CD4-positive, alpha-beta memory T cell (primary cell): ENCODE measurements around the gene DAPK3. TPM values are rescaled to one million over a fixed set of nuclear protein-coding genes. Genes with fewer than 3 reads are reported as not detected.
A peak's percentile ranks its signal among the peaks of the same experiment; 100 is the strongest.

Experiments used
- CTCF ChIA-PET: fragments of 350-600 bp; sonication (Branson Sonifier 250); formaldehyde crosslinking; loops from one replicate; lab custom pipeline; 2021; ENCODE audit warnings: inconsistent platforms; ENCODE audit not compliant: partially characterized antibody; lab: Charles Lee
- POLR2A ChIA-PET: fragments of 350-600 bp; sonication (Branson Sonifier 250); formaldehyde crosslinking; loops from one replicate; lab custom pipeline; 2021; ENCODE audit not compliant: partially characterized antibody; lab: Charles Lee
- DNase-seq, 5 donors: peaks; one replicate each; pipeline versions ENCODE4 v3.0.0 to v3.0.0-alpha.2; 2020 to 2022; ENCODE audit warnings: mixed read lengths in 1 of 5
- H3K27ac ChIP-seq: one replicate; pipeline ENCODE4 v1.7.0; 2013; ENCODE audit warnings: low read depth, low read length
- H3K27me3 ChIP-seq: 2 replicates; pipeline ENCODE4 v1.7.0; 2013; ENCODE audit warnings: mild to moderate bottlenecking, low read length, moderate library complexity; ENCODE audit not compliant: insufficient read depth
- H3K36me3 ChIP-seq: 2 replicates; pipeline ENCODE4 v1.7.0; 2013; ENCODE audit warnings: mild to moderate bottlenecking, low read length, moderate library complexity; ENCODE audit not compliant: insufficient read depth
- H3K4me1 ChIP-seq: 2 replicates; pipeline ENCODE4 v1.7.0; 2013; ENCODE audit warnings: mild to moderate bottlenecking, low read length, moderate library complexity; ENCODE audit not compliant: insufficient read depth
- H3K4me3 ChIP-seq, 2 donors: one replicate each; pipeline ENCODE4 v1.7.0; 2013; ENCODE audit warnings: low read length in 2 of 2, mild to moderate bottlenecking in 1 of 2
- H3K9me3 ChIP-seq, 2 donors: one replicate each; pipeline ENCODE4 v1.7.0; 2013; ENCODE audit warnings: low read length in 2 of 2, control low read depth in 1 of 2; ENCODE audit not compliant: control insufficient read depth in 1 of 2
- H3K27ac Mint-ChIP-seq, 7 donors: one replicate each; pipeline ENCODE4 v1.8.0; 2020 to 2021; ENCODE audit warnings: mixed read lengths in 7 of 7, mild to moderate bottlenecking in 6 of 7, inconsistent platforms in 3 of 7, moderate library complexity in 3 of 7
- H3K27me3 Mint-ChIP-seq, 2 donors: one replicate each; pipeline ENCODE4 v1.8.0; 2020 to 2021; ENCODE audit warnings: mixed read lengths in 2 of 2
- H3K36me3 Mint-ChIP-seq, 2 donors: one replicate each; pipeline ENCODE4 v1.8.0; 2020 to 2021; ENCODE audit warnings: mixed read lengths in 2 of 2, inconsistent platforms in 1 of 2, mild to moderate bottlenecking in 1 of 2
- H3K4me1 Mint-ChIP-seq, 4 donors: one replicate each; pipeline ENCODE4 v1.8.0; 2020 to 2021; ENCODE audit warnings: mixed read lengths in 4 of 4, mild to moderate bottlenecking in 1 of 4
- H3K4me3 Mint-ChIP-seq, 8 donors: one replicate each; pipeline ENCODE4 v1.8.0; 2020 to 2021; ENCODE audit warnings: mixed read lengths in 8 of 8, mild to moderate bottlenecking in 7 of 8, moderate library complexity in 6 of 8, inconsistent platforms in 3 of 8
- H3K9me3 Mint-ChIP-seq, 8 donors: one replicate each; pipeline ENCODE4 v1.8.0; 2020 to 2021; ENCODE audit warnings: mixed read lengths in 8 of 8, mild to moderate bottlenecking in 5 of 8, inconsistent platforms in 3 of 8, moderate library complexity in 1 of 8
- intact Hi-C: fragments of 100-400 bp; cut with micrococcal nuclease; formaldehyde crosslinking; loops from one replicate; pipeline ENCODE4 v1.15.1; 2023
- polyA plus RNA-seq, 2 donors: library from polyadenylated mRNA; unstranded; fragments of 300-500 nt; fragmentation: Illumina TruSeq; gene quantifications; one replicate each; pipeline ENCODE4 v1.2.3, GENCODE V29; 2021
- total RNA-seq, 2 experiments: library from RNA; stranded (reverse); gene quantifications; one replicate each; pipeline ENCODE4 v1.2.3, GENCODE V29; 2021

The DAPK3 gene
- total and polyA plus RNA-seq, 4 experiments from 2014 or later = 22.3 to 40.7 (median 33.0) TPM

- no peak overlapping the region for H3K4me3 ChIP-seq
- peaks cover 58 to 76% of the 10 kb centered on the region in 2 donors for H3K36me3 Mint-ChIP-seq
Measured at GRCh38 chr19:3981736-3982681, 11.1 kb upstream of the DAPK3 start.

GRCh38 chr19:3981373-3981735 lies 10.5 kb upstream of the DAPK3 start:
- Mint-ChIP-seq H3K4me1 (peaks cover 16 to 60% (median 30%) of the 10 kb centered on the region in 4 donors), H3K9me3 (peaks cover 0 to 16% (median 0%) of the 10 kb centered on the region in 8 donors), H3K36me3 (peaks cover 60 to 79% of the 10 kb centered on the region in 2 donors), H3K27me3 (no peaks in the 10 kb centered on the region), H3K27ac (peak overlapping the region in 2 of 7 donors; percentile 73 to 81), H3K4me3 (peak overlapping the region in 3 of 8 donors; percentile 25 to 46 (median 39))
- Histone ChIP-seq H3K4me3 (no peak overlapping the region), H3K27me3 (no peaks in the 10 kb centered on the region), H3K27ac (no peak overlapping the region), H3K4me1 (peaks cover 39% of the 10 kb centered on the region), H3K9me3 (no peaks in the 10 kb centered on the region), H3K36me3 (peaks cover 76% of the 10 kb centered on the region)
- no peak for DNase-seq
- CTCF ChIA-PET = interaction anchor here (1.2 kb wide), 1 partner anchor 10 kb away, joined by 4 read pairs; the partner anchor contains the start of gene DAPK3
- intact Hi-C loops = no loop called here
- POLR2A ChIA-PET = interaction anchor here (7.2 kb wide), 1 partner anchor 11 kb away, joined by 106 read pairs; the partner anchor contains the start of gene DAPK3

More at GRCh38 chr19:3981736-3982681, 11.1 kb upstream of the DAPK3 start:
- DNase-seq = no peak
- Histone ChIP-seq H3K36me3 (peaks cover 69% of the 10 kb centered on the region), H3K27me3 (no peaks in the 10 kb centered on the region), H3K9me3 (no peaks in the 10 kb centered on the region), H3K4me1 (peaks cover 46% of the 10 kb centered on the region), H3K27ac (peak overlapping the region; percentile 91)
- Mint-ChIP-seq H3K27ac (peak overlapping the region in 3 of 7 donors; percentile 17 to 79 (median 30)), H3K4me1 (peaks cover 20 to 65% (median 35%) of the 10 kb centered on the region in 4 donors), H3K9me3 (peaks cover 0 to 16% (median 0%) of the 10 kb centered on the region in 8 donors), H3K27me3 (no peaks in the 10 kb centered on the region), H3K4me3 (peak overlapping the region in 5 of 8 donors; percentile 10 to 98 (median 31))
- intact Hi-C loops = no loop called here
- ChIA-PET POLR2A (interaction anchor here (7.2 kb wide), 1 partner anchor 12 kb away, joined by 106 read pairs; the partner anchor contains the start of gene DAPK3), CTCF (interaction anchor here (1.1 to 1.2 kb wide), 2 partner anchors 11 to 158 kb away, joined by 4 read pairs; partner anchors contain the start of gene DAPK3)

GRCh38 chr19:3980353-3981251 lies 9.7 kb upstream of the DAPK3 start:
- intact Hi-C loops = no loop called here
- peaks cover 84% of the 10 kb centered on the region for H3K36me3 ChIP-seq
- H3K27me3 Mint-ChIP-seq = no peaks in the 10 kb centered on the region
- no peak overlapping the region for H3K4me3 ChIP-seq
- no peak for DNase-seq
- POLR2A ChIA-PET = interaction anchor here (0.6 to 7.2 kb wide), 4 partner anchors 10 to 35 kb away, joined by 3 to 106 read pairs (median 4); partner anchors contain the start of gene DAPK3
- H3K36me3 Mint-ChIP-seq = peaks cover 60 to 85% of the 10 kb centered on the region in 2 donors
- H3K4me3 Mint-ChIP-seq = no peak overlapping the region
- H3K4me1 ChIP-seq = peaks cover 32% of the 10 kb centered on the region
- CTCF ChIA-PET = interaction anchor here (1.0 kb wide), 1 partner anchor 9 kb away, joined by 3 read pairs; no protein-coding TSS in a partner anchor
- H3K4me1 Mint-ChIP-seq = peaks cover 12 to 52% (median 25%) of the 10 kb centered on the region in 4 donors
- H3K27me3 ChIP-seq = no peaks in the 10 kb centered on the region
- H3K9me3 ChIP-seq = no peaks in the 10 kb centered on the region
- peaks cover 0 to 21% (median 0%) of the 10 kb centered on the region in 8 donors for H3K9me3 Mint-ChIP-seq
- no peak overlapping the region for H3K27ac ChIP-seq
- peak overlapping the region in 2 of 7 donors; percentile 41 to 89 for H3K27ac Mint-ChIP-seq

GRCh38 chr19:3979674-3980352 lies 8.9 kb upstream of the DAPK3 start:
- Mint-ChIP-seq H3K27me3 (no peaks in the 10 kb centered on the region), H3K9me3 (peaks cover 0 to 21% (median 0%) of the 10 kb centered on the region in 8 donors), H3K27ac (peak overlapping the region in 3 of 7 donors; percentile 53 to 89 (median 55)), H3K36me3 (peaks cover 59 to 80% of the 10 kb centered on the region in 2 donors), H3K4me1 (peaks cover 12 to 49% (median 21%) of the 10 kb centered on the region in 4 donors), H3K4me3 (no peak overlapping the region)
- Histone ChIP-seq H3K36me3 (peaks cover 90% of the 10 kb centered on the region), H3K4me3 (no peak overlapping the region), H3K9me3 (no peaks in the 10 kb centered on the region), H3K27me3 (no peaks in the 10 kb centered on the region), H3K27ac (no peak overlapping the region), H3K4me1 (peaks cover 31% of the 10 kb centered on the region)
- peak in 1 of 5 donors; percentile 10 for DNase-seq
- ChIA-PET POLR2A (interaction anchor here (0.6 to 7.2 kb wide), 6 partner anchors 8 to 109 kb away, joined by 3 to 106 read pairs (median 4); partner anchors contain the start of gene DAPK3), CTCF (interaction anchor here (1.0 kb wide), 1 partner anchor 10 kb away, joined by 3 read pairs; no protein-coding TSS in a partner anchor)
- intact Hi-C loops = no loop called here

GRCh38 chr19:3979289-3979673 lies 8.4 kb upstream of the DAPK3 start:
- no peaks in the 10 kb centered on the region for H3K9me3 ChIP-seq
- H3K4me3 ChIP-seq = no peak overlapping the region
- H3K36me3 Mint-ChIP-seq = peaks cover 53 to 75% of the 10 kb centered on the region in 2 donors
- peaks cover 8 to 44% (median 19%) of the 10 kb centered on the region in 4 donors for H3K4me1 Mint-ChIP-seq
- peak overlapping the region in 3 of 7 donors; percentile 55 to 89 (median 69) for H3K27ac Mint-ChIP-seq
- H3K27me3 ChIP-seq = no peaks in the 10 kb centered on the region
- peaks cover 0 to 19% (median 0%) of the 10 kb centered on the region in 8 donors for H3K9me3 Mint-ChIP-seq
- no peaks in the 10 kb centered on the region for H3K27me3 Mint-ChIP-seq
- peaks cover 28% of the 10 kb centered on the region for H3K4me1 ChIP-seq
- no peak overlapping the region for H3K4me3 Mint-ChIP-seq
- CTCF ChIA-PET = no interaction called here
- POLR2A ChIA-PET = interaction anchor here (0.6 to 7.2 kb wide), 4 partner anchors 9 to 110 kb away, joined by 3 to 106 read pairs (median 4); partner anchors contain the start of gene DAPK3
- intact Hi-C loops = no loop called here
- DNase-seq = no peak
- H3K36me3 ChIP-seq = peaks cover 88% of the 10 kb centered on the region
- no peak overlapping the region for H3K27ac ChIP-seq

GRCh38 chr19:3978145-3978544 lies 7.2 kb upstream of the DAPK3 start:
- ChIA-PET POLR2A (interaction anchor here (1.6 to 3.5 kb wide), 3 partner anchors 7 to 9 kb away, joined by 4 to 26 read pairs (median 10); partner anchors contain the start of gene EEF2), CTCF (no interaction called here)
- no peaks in the 10 kb centered on the region for H3K27me3 Mint-ChIP-seq
- no peaks in the 10 kb centered on the region for H3K9me3 ChIP-seq
- intact Hi-C loops = no loop called here
- H3K36me3 ChIP-seq = peaks cover 77% of the 10 kb centered on the region
- no peaks in the 10 kb centered on the region for H3K27me3 ChIP-seq
- peaks cover 0 to 15% (median 0%) of the 10 kb centered on the region in 8 donors for H3K9me3 Mint-ChIP-seq
- peak in 1 of 5 donors; percentile 7 for DNase-seq
- no peak overlapping the region for H3K27ac ChIP-seq
- peaks cover 16% of the 10 kb centered on the region for H3K4me1 ChIP-seq
- H3K4me3 Mint-ChIP-seq = peak overlapping the region in 2 of 8 donors; percentile 52 to 59
- H3K4me3 ChIP-seq = no peak overlapping the region
- H3K4me1 Mint-ChIP-seq = peaks cover 2 to 32% (median 9%) of the 10 kb centered on the region in 4 donors
- peak overlapping the region in 4 of 7 donors; percentile 29 to 89 (median 62) for H3K27ac Mint-ChIP-seq
- peaks cover 42 to 63% of the 10 kb centered on the region in 2 donors for H3K36me3 Mint-ChIP-seq
